DOHH2 (cell line): ENCODE results near the gene DHRS7B.

Experiments
- H3F3A ChIP-seq: fragments of 200-600 bp; sonication (generic), shearing (Covaris generic); 2 replicates; pipeline ENCODE4 v1.6.0; 2016; ENCODE audit warnings: antibody characterized with exemption, mild to moderate bottlenecking; ENCODE audit not compliant: control insufficient read depth, insufficient read depth
- H3K27ac ChIP-seq: fragments of 200-600 bp; sonication (generic); 2 replicates; pipeline ENCODE4 v1.5.1; 2014; ENCODE audit warnings: low read depth, mild to moderate bottlenecking, low read length, moderate library complexity
- H3K27me3 ChIP-seq: fragments of 200-600 bp; sonication (generic); 2 replicates; pipeline ENCODE4 v1.6.1; 2014; ENCODE audit warnings: mild to moderate bottlenecking, low read length, mixed read lengths; ENCODE audit not compliant: control insufficient read depth
- H3K36me3 ChIP-seq: fragments of 200-600 bp; sonication (generic); 2 replicates; pipeline ENCODE4 v1.6.1; 2014; ENCODE audit warnings: mild to moderate bottlenecking, low read length, moderate library complexity, mixed read lengths; ENCODE audit not compliant: control insufficient read depth
- H3K4me1 ChIP-seq: fragments of 200-600 bp; sonication (generic); 2 replicates; pipeline ENCODE4 v1.6.1; 2014; ENCODE audit warnings: mild to moderate bottlenecking, low read length, mixed read lengths; ENCODE audit not compliant: control insufficient read depth
- H3K4me2 ChIP-seq: fragments of 200-600 bp; sonication (generic); 2 replicates; pipeline ENCODE4 v1.6.0; 2014; ENCODE audit warnings: mild to moderate bottlenecking, low read length, moderate library complexity
- H3K4me3 ChIP-seq: fragments of 200-600 bp; sonication (generic); 2 replicates; pipeline ENCODE4 v1.5.1; 2014; ENCODE audit warnings: mild to moderate bottlenecking, low read length, mixed read lengths
- H3K79me2 ChIP-seq: fragments of 200-600 bp; sonication (generic); 2 replicates; pipeline ENCODE4 v1.6.1; 2014; ENCODE audit warnings: mild to moderate bottlenecking, low read length, mixed read lengths; ENCODE audit not compliant: control insufficient read depth
- H3K9me2 ChIP-seq: fragments of 200-600 bp; sonication (generic); replicated peaks from 2 replicates; pipeline ENCODE4 v1.6.1; 2014; ENCODE audit warnings: mild to moderate bottlenecking, low read length, mixed read lengths; ENCODE audit not compliant: control insufficient read depth
- H3K9me3 ChIP-seq: fragments of 200-600 bp; sonication (generic); 2 replicates; pipeline ENCODE4 v1.6.1; 2014; ENCODE audit warnings: antibody characterized with exemption, low read length, mixed read lengths; ENCODE audit not compliant: control insufficient read depth, insufficient read depth
- H4K20me1 ChIP-seq: fragments of 200-600 bp; sonication (generic); 2 replicates; pipeline ENCODE4 v1.6.0; 2014; ENCODE audit warnings: low read depth, mild to moderate bottlenecking, antibody characterized with exemption, low read length, moderate library complexity; ENCODE audit not compliant: control insufficient read depth, insufficient read depth
- EZH2phosphoT487 ChIP-seq: fragments of 200-600 bp; sonication (generic); IDR thresholded peaks from 2 replicates; pipeline ENCODE4 v1.6.1; 2017; ENCODE audit warnings: borderline replicate concordance, mild to moderate bottlenecking, antibody characterized with exemption, low read length, moderate library complexity, mixed read lengths
- TF ChIP-seq, protein P1 (sequence below): fragments of 200-600 bp; sonication (generic); IDR thresholded peaks from one replicate; pipeline ENCODE4 v1.5.1; 2014; ENCODE audit warnings: antibody characterized with exemption, mild to moderate bottlenecking, low read depth, low read length; ENCODE audit not compliant: poor library complexity, severe bottlenecking

Gene DHRS7B

DNA sequence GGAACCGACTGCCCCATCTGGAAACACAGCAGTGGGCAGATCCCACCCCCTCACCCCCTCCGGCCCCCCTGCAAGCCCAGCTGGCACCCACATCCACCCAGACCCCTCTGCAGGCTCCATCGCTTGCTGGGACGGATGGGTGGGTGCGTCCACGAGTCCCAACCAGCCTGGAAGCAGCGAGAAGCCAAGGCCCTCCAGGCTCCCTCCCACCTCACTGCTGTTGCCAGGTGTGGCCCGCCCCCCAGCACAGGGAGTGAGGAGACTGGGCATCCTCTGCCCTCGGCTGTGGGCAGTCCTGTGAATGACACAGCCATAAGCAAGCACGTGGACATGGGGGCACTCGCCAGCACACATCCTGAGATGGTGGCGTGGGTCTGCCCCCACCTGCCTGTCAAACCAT lies 75.7 kb downstream of the DHRS7B start:
- H3K9me2 ChIP-seq: no peaks in the 10 kb centered on the region
- no peaks in the 10 kb centered on the region for H3K4me1 ChIP-seq
- H3F3A ChIP-seq: no peaks in the 10 kb centered on the region
- H3K4me2 ChIP-seq: no peak overlapping the region
- no peak for TF ChIP-seq EZH2phosphoT487
- TF ChIP-seq, protein P1, sequence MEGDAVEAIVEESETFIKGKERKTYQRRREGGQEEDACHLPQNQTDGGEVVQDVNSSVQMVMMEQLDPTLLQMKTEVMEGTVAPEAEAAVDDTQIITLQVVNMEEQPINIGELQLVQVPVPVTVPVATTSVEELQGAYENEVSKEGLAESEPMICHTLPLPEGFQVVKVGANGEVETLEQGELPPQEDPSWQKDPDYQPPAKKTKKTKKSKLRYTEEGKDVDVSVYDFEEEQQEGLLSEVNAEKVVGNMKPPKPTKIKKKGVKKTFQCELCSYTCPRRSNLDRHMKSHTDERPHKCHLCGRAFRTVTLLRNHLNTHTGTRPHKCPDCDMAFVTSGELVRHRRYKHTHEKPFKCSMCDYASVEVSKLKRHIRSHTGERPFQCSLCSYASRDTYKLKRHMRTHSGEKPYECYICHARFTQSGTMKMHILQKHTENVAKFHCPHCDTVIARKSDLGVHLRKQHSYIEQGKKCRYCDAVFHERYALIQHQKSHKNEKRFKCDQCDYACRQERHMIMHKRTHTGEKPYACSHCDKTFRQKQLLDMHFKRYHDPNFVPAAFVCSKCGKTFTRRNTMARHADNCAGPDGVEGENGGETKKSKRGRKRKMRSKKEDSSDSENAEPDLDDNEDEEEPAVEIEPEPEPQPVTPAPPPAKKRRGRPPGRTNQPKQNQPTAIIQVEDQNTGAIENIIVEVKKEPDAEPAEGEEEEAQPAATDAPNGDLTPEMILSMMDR: no peak
- peaks cover 97% of the 10 kb centered on the region for H3K79me2 ChIP-seq
- no peaks in the 10 kb centered on the region for H3K9me3 ChIP-seq
- no peak overlapping the region for H3K27ac ChIP-seq
- no peaks in the 10 kb centered on the region for H3K27me3 ChIP-seq
- no peak overlapping the region for H3K4me3 ChIP-seq
- H4K20me1 ChIP-seq: peaks cover 24% of the 10 kb centered on the region
- peaks cover 40% of the 10 kb centered on the region for H3K36me3 ChIP-seq

DNA sequence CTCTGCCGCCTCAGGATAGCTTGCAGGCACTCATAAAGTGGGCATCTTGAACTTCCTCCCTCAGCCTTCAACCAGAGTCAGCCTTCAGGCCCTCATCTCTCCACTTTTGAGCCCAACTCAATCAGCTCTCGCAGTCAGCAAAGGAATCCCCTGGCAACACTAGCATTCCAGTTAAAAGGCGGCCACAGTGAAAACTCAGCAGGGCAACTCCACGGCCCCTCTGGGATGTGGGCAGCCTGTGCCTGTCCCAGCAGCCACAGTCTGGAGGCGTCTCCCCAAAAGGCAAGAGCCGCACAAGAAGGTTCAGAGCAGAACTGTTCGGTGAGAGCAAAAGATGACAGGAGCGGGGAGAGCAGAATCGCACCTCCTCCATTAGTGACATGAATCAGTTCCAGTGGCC lies 78.2 kb downstream of the DHRS7B start:
- Histone ChIP-seq H3K36me3 (peaks cover 43% of the 10 kb centered on the region), H3K4me3 (no peak overlapping the region), H3F3A (no peaks in the 10 kb centered on the region), H3K27ac (no peak overlapping the region), H3K4me1 (no peaks in the 10 kb centered on the region), H3K4me2 (no peak overlapping the region), H3K79me2 (peaks cover 99% of the 10 kb centered on the region), H3K9me3 (no peaks in the 10 kb centered on the region), H4K20me1 (peaks cover 27% of the 10 kb centered on the region), H3K9me2 (no peaks in the 10 kb centered on the region), H3K27me3 (no peaks in the 10 kb centered on the region)
- TF ChIP-seq, protein P1: no peak
- TF ChIP-seq EZH2phosphoT487: no peak

DNA sequence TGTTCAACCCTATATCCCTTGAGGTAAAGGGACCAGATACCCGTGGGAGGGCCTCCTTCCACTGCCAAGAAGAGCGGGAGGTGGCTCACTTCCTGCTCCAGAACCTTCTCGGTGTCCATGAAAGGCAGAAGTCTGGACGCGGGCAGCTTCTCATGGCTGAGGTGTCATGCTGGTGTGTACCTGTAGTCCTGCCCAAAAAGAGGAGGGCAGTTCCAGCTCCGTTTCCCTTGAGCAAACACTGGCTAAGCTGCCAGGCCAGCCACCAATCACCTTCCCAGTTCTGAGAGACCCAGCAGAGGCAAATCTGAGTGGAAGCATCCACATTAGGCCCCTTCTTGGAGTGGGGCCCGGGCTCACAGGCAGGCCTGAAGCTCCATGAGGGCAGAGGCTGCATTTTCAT lies 81.6 kb downstream of the DHRS7B start:
- peaks cover 99% of the 10 kb centered on the region for H3K79me2 ChIP-seq
- peaks cover 38% of the 10 kb centered on the region for H4K20me1 ChIP-seq
- no peak overlapping the region for H3K4me2 ChIP-seq
- peaks cover 51% of the 10 kb centered on the region for H3K36me3 ChIP-seq
- H3F3A ChIP-seq: no peaks in the 10 kb centered on the region
- TF ChIP-seq, protein P1: no peak
- no peak for TF ChIP-seq EZH2phosphoT487
- no peak overlapping the region for H3K27ac ChIP-seq
- no peaks in the 10 kb centered on the region for H3K9me3 ChIP-seq
- H3K4me3 ChIP-seq: no peak overlapping the region
- peaks cover 16% of the 10 kb centered on the region for H3K4me1 ChIP-seq
- H3K9me2 ChIP-seq: no peaks in the 10 kb centered on the region
- no peaks in the 10 kb centered on the region for H3K27me3 ChIP-seq
